Stimulated activated naive CD8-positive, alpha-beta T cell treated with anti-CD3 and anti-CD28 coated beads, Interleukin-15, amount 100 ng/mL, for 72 hours (primary cell): Measurements from ENCODE around the gene OR1J4.
"Not testable (repeated sequence)": the region's sequence is repeated elsewhere in the genome, so short reads cannot be mapped to it uniquely, and the experiment has no call there.

Experiments used
- ATAC-seq: fragments of 150-1000 bp; cut with Tn5 transposase; 2 replicates; pipeline ENCODE4 v1.10.0; 2021; ENCODE audit warnings: mild to moderate bottlenecking, moderate library complexity
- DNase-seq, 2 donors: peaks; one replicate each; pipeline ENCODE4 v3.0.0; 2021 to 2022
- H3K27ac Mint-ChIP-seq, 2 donors: one replicate each; pipeline ENCODE4 v1.8.0; 2022; ENCODE audit warnings: mild to moderate bottlenecking in 2 of 2, mixed read lengths in 2 of 2, moderate library complexity in 2 of 2
- H3K27me3 Mint-ChIP-seq: one replicate; pipeline ENCODE4 v1.8.0; 2022; ENCODE audit warnings: mixed read lengths
- H3K4me1 Mint-ChIP-seq: one replicate; pipeline ENCODE4 v1.8.0; 2022; ENCODE audit warnings: mild to moderate bottlenecking, mixed read lengths
- H3K4me3 Mint-ChIP-seq, 2 donors: one replicate each; pipeline ENCODE4 v1.8.0; 2022; ENCODE audit warnings: mild to moderate bottlenecking in 2 of 2, mixed read lengths in 2 of 2, moderate library complexity in 1 of 2
- H3K9me3 Mint-ChIP-seq, 2 donors: one replicate each; pipeline ENCODE4 v1.8.0; 2022; ENCODE audit warnings: mixed read lengths in 2 of 2

OR1J4 gene

GRCh38 chr9:122518841-122519240 is at the start of gene OR1J4:
Gene OR1J4 (plus strand): TSS chr9:122519141. CDS start chr9:122519141, 0 bp downstream.
- ATAC-seq = no peak
- peaks cover 14% of the 10 kb centered on the region for H3K27me3 Mint-ChIP-seq
- H3K4me1 Mint-ChIP-seq = no peaks in the 10 kb centered on the region
- H3K9me3 Mint-ChIP-seq = no peaks in the 10 kb centered on the region
- no peak within 1 kb of the TSS for H3K4me3 Mint-ChIP-seq
- H3K27ac Mint-ChIP-seq = no peak within 1 kb of the TSS
- DNase-seq = no peak

GRCh38 chr9:122474561-122474960 is 44.4 kb upstream of the OR1J4 start:
- Mint-ChIP-seq H3K4me3 (no peak overlapping the region), H3K27ac (no peak overlapping the region), H3K4me1 (no peaks in the 10 kb centered on the region), H3K9me3 (no peaks in the 10 kb centered on the region), H3K27me3 (peaks cover 13% of the 10 kb centered on the region)
- no peak for ATAC-seq
- no peak for DNase-seq

- Mint-ChIP-seq H3K9me3 (no peaks in the 10 kb centered on the region), H3K27ac (no peak overlapping the region), H3K4me1 (no peaks in the 10 kb centered on the region), H3K27me3 (peaks cover 8% of the 10 kb centered on the region), H3K4me3 (no peak overlapping the region)
- no peak for ATAC-seq
- no peak for DNase-seq
Observed at GRCh38 chr9:122475717-122476116, 43.2 kb upstream of the OR1J4 start.

GRCh38 chr9:122477346-122477745 is 41.6 kb upstream of the OR1J4 start:
- Mint-ChIP-seq H3K9me3 (no peaks in the 10 kb centered on the region), H3K4me3 (no peak overlapping the region), H3K27ac (no peak overlapping the region), H3K27me3 (peaks cover 8% of the 10 kb centered on the region), H3K4me1 (no peaks in the 10 kb centered on the region)
- DNase-seq (no peak), ATAC-seq (no peak)

- Mint-ChIP-seq H3K4me3 (no peak within 1 kb of the TSS), H3K9me3 (no peaks in the 10 kb centered on the region), H3K4me1 (no peaks in the 10 kb centered on the region), H3K27me3 (peaks cover 8% of the 10 kb centered on the region), H3K27ac (no peak within 1 kb of the TSS)
- ATAC-seq (no peak), DNase-seq (no peak)
Observed at GRCh38 chr9:122477826-122478225, 41.1 kb upstream of the OR1J4 start, which contains the start of gene OR1J1. Gene OR1J1 (minus strand): TSS chr9:122477926. CDS start chr9:122477926, 0 bp downstream.

- ATAC-seq (no peak), DNase-seq (no peak)
- H3K4me3 Mint-ChIP-seq = no peak overlapping the region
- H3K4me1 Mint-ChIP-seq = no peaks in the 10 kb centered on the region
- no peak overlapping the region for H3K27ac Mint-ChIP-seq
- peaks cover 8% of the 10 kb centered on the region for H3K27me3 Mint-ChIP-seq
- H3K9me3 Mint-ChIP-seq = no peaks in the 10 kb centered on the region
Observed at GRCh38 chr9:122479062-122479461, 39.9 kb upstream of the OR1J4 start.

GRCh38 chr9:122498883-122499288 is 20.1 kb upstream of the OR1J4 start:
- Mint-ChIP-seq H3K27ac (no peak overlapping the region), H3K4me3 (no peak overlapping the region), H3K9me3 (peaks cover 5 to 6% of the 10 kb centered on the region in 2 donors), H3K27me3 (peaks cover 26% of the 10 kb centered on the region), H3K4me1 (no peaks in the 10 kb centered on the region)
- DNase-seq (peak; percentile 24 to 25), ATAC-seq (peak; percentile 64)

GRCh38 chr9:122506964-122507363 is 12.0 kb upstream of the OR1J4 start:
- ATAC-seq (no peak), DNase-seq (no peak)
- Mint-ChIP-seq H3K27me3 (peaks cover 24% of the 10 kb centered on the region), H3K4me3 (no peak overlapping the region), H3K27ac (no peak overlapping the region), H3K9me3 (no peaks in the 10 kb centered on the region), H3K4me1 (no peaks in the 10 kb centered on the region)

GRCh38 chr9:122510502-122510901 is 8.4 kb upstream of the OR1J4 start, which contains the start of gene OR1J2:
Gene OR1J2 (plus strand): TSS chr9:122510802. CDS start chr9:122510802, 0 bp downstream.
- ATAC-seq (no peak), DNase-seq (no peak)
- H3K4me3 Mint-ChIP-seq = no peak within 1 kb of the TSS
- peaks cover 26% of the 10 kb centered on the region for H3K27me3 Mint-ChIP-seq
- no peaks in the 10 kb centered on the region for H3K9me3 Mint-ChIP-seq
- no peaks in the 10 kb centered on the region for H3K4me1 Mint-ChIP-seq
- H3K27ac Mint-ChIP-seq = no peak within 1 kb of the TSS

GRCh38 chr9:122518226-122518625 is 715 bp upstream of the OR1J4 start:
- no peak overlapping the region for H3K4me3 Mint-ChIP-seq
- no peak overlapping the region for H3K27ac Mint-ChIP-seq

GRCh38 chr9:122519376-122519775 is 435 bp downstream of the OR1J4 start:
- Mint-ChIP-seq H3K27me3 (peaks cover 15% of the 10 kb centered on the region), H3K4me1 (no peaks in the 10 kb centered on the region), H3K9me3 (no peaks in the 10 kb centered on the region), H3K4me3 (no peak overlapping the region), H3K27ac (no peak overlapping the region)
- no peak for ATAC-seq
- no peak for DNase-seq

More at GRCh38 chr9:122518226-122518625, 715 bp upstream of the OR1J4 start:
- no peak for DNase-seq
- no peak for ATAC-seq
- Mint-ChIP-seq H3K9me3 (no peaks in the 10 kb centered on the region), H3K27me3 (peaks cover 14% of the 10 kb centered on the region), H3K4me1 (no peaks in the 10 kb centered on the region)

GRCh38 chr9:122526602-122527001 is 7.7 kb downstream of the OR1J4 start:
- H3K27ac Mint-ChIP-seq = peak overlapping the region in 1 of 2 donors; percentile 22
- no peak for DNase-seq
- peaks cover 7% of the 10 kb centered on the region for H3K4me1 Mint-ChIP-seq
- peaks cover 17% of the 10 kb centered on the region for H3K27me3 Mint-ChIP-seq
- H3K4me3 Mint-ChIP-seq = peak overlapping the region in 1 of 2 donors; percentile 19
- peaks cover 0 to 7% of the 10 kb centered on the region in 2 donors for H3K9me3 Mint-ChIP-seq
- no peak for ATAC-seq

- Mint-ChIP-seq H3K27ac (peak within 1 kb of the TSS in 1 of 2 donors; percentile 22), H3K27me3 (peaks cover 17% of the 10 kb centered on the region), H3K4me1 (peaks cover 7% of the 10 kb centered on the region), H3K4me3 (peak within 1 kb of the TSS in 1 of 2 donors; percentile 19), H3K9me3 (peaks cover 0 to 7% of the 10 kb centered on the region in 2 donors)
- no peak for DNase-seq
- no peak for ATAC-seq
Observed at GRCh38 chr9:122527193-122527592, 8.3 kb downstream of the OR1J4 start, which contains the start of gene OR1N1. Gene OR1N1 (minus strand): TSS chr9:122527293. CDS start chr9:122527293, 0 bp downstream.

GRCh38 chr9:122531157-122531556 is 12.2 kb downstream of the OR1J4 start:
- not testable (repeated sequence) for H3K27me3 Mint-ChIP-seq, H3K27ac Mint-ChIP-seq, ATAC-seq, H3K4me1 Mint-ChIP-seq, DNase-seq, H3K4me3 Mint-ChIP-seq, H3K9me3 Mint-ChIP-seq

GRCh38 chr9:122536134-122536533 is 17.2 kb downstream of the OR1J4 start:
- H3K4me3 Mint-ChIP-seq = no peak overlapping the region
- H3K4me1 Mint-ChIP-seq = no peaks in the 10 kb centered on the region
- ATAC-seq (no peak), DNase-seq (no peak)
- H3K27me3 Mint-ChIP-seq = no peaks in the 10 kb centered on the region
- H3K9me3 Mint-ChIP-seq = peaks cover 7 to 8% of the 10 kb centered on the region in 2 donors
- no peak overlapping the region for H3K27ac Mint-ChIP-seq

GRCh38 chr9:122537066-122537465 is 18.1 kb downstream of the OR1J4 start:
- not testable (repeated sequence) for ATAC-seq, H3K4me1 Mint-ChIP-seq, H3K4me3 Mint-ChIP-seq, H3K27ac Mint-ChIP-seq, H3K9me3 Mint-ChIP-seq, DNase-seq, H3K27me3 Mint-ChIP-seq

- peaks cover 7 to 8% of the 10 kb centered on the region in 2 donors for H3K9me3 Mint-ChIP-seq
- H3K4me3 Mint-ChIP-seq = no peak overlapping the region
- H3K27ac Mint-ChIP-seq = no peak overlapping the region
- no peak for DNase-seq
- H3K4me1 Mint-ChIP-seq = no peaks in the 10 kb centered on the region
- peaks cover 8% of the 10 kb centered on the region for H3K27me3 Mint-ChIP-seq
- no peak for ATAC-seq
Observed at GRCh38 chr9:122538757-122539156, 19.8 kb downstream of the OR1J4 start.
